GM21423 (cell line): ENCODE measurements around the gene UQCC2.
A peak's percentile ranks its signal among the peaks of the same experiment; 100 is the strongest.

ENCODE experiments used
- ATAC-seq: cut with Tn5 transposase; IDR thresholded peaks from one replicate; pipeline ENCODE4 v1.9.1; 2021; ENCODE audit warnings: mild to moderate bottlenecking, moderate library complexity; ENCODE audit not compliant: unreplicated experiment

UQCC2 gene

GRCh38 chr6:33711140-33712129 lies at the start of gene UQCC2:
Gene UQCC2 (minus strand): TSS chr6:33711700. CDS start chr6:33711686, 14 bp downstream.
- ATAC-seq = peak; percentile 85

DNA sequence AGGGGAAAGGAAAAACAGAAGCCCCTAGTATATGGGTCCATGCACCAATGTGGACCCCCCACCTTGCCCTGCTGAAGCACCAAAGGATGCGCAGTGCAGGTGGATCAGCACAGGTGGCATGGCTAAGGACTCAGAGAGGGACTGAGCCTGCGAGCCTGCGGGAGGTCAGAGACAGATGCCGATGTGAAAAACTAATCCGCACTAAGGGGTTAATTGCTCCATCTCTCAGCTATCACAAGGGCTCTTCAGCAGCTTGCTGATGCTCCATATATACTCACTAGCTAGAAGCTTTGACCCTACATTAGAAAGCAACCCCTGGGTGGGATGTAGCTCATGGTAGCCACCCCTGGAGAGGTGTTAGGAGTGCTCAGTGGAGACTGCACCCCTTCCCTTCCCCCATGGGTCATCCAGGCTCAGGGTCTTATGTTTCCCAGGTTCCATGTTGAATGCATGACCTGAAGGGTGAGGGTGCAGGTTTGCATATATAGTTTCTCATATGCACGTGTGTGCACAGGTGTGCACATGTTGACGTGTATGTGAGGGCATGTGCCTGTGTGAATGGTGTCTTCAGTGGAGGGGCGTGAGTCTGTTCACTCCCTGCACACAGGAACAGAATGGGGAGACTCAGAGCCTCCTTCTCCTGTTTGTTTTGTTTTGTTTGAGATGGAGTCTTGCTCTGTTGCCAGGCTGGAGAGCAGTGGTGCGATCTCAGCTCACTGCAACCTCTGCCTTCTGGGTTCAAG lies 48.6 kb upstream of the UQCC2 start:
- no peak for ATAC-seq

DNA sequence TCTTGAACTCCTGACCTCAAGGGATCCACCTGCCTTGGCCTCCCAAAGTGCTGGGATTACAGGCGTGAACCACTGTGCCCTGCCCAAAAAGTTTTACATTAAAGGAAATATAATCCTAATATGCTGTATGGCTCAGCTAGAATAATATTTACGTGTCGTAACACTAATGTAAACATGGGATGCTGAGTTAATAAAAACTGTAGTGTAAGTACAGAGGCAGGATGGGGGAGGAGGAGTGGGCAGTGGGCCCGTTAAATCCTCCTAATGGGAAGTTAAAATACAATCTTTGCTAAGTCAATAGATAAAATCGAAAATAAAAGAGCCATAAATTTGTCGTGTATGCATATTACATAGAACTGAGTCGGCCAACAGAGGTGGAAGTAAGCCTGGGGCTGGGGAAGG lies 47.3 kb upstream of the UQCC2 start:
- ATAC-seq = no peak

GRCh38 chr6:33757906-33758305 lies 46.4 kb upstream of the UQCC2 start:
- no peak for ATAC-seq

- ATAC-seq = no peak
These were observed 45.6 kb upstream of the UQCC2 start for GRCh38 chr6:33757113-33757512.

GRCh38 chr6:33756211-33756954 lies 44.9 kb upstream of the UQCC2 start:
- no peak for ATAC-seq

GRCh38 chr6:33755070-33755869 lies 43.8 kb upstream of the UQCC2 start:
- ATAC-seq = no peak

GRCh38 chr6:33754222-33754621 lies 42.7 kb upstream of the UQCC2 start:
- ATAC-seq = no peak

GRCh38 chr6:33752646-33753015 lies 41.1 kb upstream of the UQCC2 start:
- no peak for ATAC-seq

DNA sequence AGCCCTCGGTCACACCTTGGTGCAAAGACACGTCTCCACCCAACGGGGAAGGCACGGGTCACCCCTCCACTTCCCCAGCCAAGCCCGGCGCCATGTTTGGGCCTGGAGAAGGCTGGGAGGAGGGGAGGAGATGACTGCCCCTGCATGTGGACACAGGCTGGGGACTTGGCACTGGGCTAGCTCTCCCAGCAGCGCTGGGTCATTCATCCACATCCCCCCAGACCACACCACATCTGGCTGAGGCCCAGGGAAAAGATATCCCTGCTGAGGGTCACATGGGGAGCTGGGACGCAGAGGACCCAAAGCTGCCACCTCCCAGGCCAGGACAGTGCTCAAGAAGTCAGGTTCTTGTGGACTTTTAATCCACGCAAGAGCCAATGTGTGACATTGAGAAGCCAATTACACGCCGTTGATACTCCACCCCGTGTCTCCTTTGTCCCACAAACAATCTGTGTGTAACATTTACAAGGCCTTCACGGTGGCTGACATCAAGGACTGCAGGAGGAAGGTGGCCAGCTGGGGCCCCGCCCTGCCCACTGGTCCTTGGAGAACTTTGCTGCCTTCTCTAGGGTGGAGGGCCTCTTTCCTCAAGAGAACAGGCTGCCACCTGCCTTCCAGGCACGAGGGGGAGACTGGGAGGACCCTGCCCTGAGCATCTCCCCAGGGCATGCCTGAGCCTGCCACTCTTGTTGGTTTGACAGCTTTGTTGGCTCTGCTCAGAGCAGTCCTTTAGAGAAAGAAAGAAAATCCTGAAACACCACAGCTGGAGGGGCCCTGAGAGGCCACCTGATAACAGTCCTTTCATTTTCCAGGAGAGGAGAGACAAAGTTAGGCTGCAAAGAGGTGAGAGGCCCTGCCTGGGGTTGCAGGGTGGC lies 40.5 kb upstream of the UQCC2 start:
- ATAC-seq = no peak

GRCh38 chr6:33750244-33750991 lies 38.9 kb upstream of the UQCC2 start:
- ATAC-seq = no peak

- no peak for ATAC-seq
These were observed 37.9 kb upstream of the UQCC2 start for GRCh38 chr6:33749401-33749800.

DNA sequence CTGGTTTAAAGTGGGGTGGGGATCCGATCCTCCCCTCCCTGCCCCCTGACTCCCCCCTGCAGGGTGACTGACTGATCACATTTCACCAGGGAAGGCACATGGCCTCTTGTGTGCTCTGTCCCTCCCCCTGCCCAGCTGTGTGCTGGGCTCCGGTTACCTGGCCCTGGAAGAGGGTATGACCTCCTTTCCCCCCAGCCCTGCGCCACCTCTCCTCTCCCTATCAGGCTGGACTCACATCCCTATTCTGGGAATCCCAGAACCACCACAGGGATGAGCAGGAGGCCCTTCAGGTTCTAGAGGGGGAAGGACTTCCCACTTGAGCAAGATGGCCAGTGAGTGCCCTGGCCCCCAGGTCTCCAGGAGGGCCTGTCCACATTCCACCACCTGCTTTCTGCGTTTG lies 37.3 kb upstream of the UQCC2 start:
- ATAC-seq = no peak

DNA sequence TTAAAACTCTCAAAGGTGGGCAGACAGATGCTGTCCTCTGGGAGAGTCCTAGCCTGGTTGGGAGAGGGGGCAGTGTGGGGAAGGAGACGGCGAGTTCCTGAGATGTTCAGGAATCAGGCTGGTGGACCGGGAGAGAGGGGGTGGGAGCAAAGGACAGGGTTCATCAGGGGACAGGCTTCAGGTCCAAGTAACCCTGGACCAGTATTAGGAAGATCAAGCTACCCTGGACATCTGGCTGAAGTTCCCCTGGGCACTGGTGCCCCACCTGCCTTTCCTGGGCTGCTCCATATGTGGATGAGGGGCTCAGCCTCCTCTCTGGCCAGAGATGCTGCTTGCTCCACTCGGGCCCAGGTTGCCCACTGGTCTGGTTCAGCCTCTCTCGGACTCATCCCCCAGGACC lies 36.3 kb upstream of the UQCC2 start:
- no peak for ATAC-seq

- no peak for ATAC-seq
These were observed 35.2 kb upstream of the UQCC2 start, which contains the start of gene IP6K3 for GRCh38 chr6:33746651-33747100. Gene IP6K3 (minus strand): TSS chr6:33746905. CDS start chr6:33735476, 11,429 bp downstream.

GRCh38 chr6:33746036-33746600 lies 34.6 kb upstream of the UQCC2 start:
- no peak for ATAC-seq

DNA sequence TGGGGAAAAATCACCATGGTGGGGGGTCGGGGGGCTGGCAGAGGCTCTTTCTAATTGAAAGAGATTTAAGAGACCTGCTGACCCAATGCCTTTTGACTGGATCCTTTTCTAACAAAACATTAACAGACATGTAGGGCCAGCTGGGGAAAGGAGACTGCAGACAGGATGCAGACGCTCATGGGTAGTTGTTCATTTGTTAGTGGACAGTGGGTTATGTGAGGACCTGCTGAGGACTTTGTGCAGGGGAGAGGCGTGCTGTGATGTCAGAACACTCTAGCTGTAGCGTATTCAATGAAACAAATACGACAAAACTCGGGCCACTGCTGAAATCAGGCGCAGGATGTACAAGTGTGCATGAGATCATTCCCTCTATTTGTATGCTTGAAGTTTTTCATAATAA lies 34.0 kb upstream of the UQCC2 start:
- ATAC-seq = no peak

DNA sequence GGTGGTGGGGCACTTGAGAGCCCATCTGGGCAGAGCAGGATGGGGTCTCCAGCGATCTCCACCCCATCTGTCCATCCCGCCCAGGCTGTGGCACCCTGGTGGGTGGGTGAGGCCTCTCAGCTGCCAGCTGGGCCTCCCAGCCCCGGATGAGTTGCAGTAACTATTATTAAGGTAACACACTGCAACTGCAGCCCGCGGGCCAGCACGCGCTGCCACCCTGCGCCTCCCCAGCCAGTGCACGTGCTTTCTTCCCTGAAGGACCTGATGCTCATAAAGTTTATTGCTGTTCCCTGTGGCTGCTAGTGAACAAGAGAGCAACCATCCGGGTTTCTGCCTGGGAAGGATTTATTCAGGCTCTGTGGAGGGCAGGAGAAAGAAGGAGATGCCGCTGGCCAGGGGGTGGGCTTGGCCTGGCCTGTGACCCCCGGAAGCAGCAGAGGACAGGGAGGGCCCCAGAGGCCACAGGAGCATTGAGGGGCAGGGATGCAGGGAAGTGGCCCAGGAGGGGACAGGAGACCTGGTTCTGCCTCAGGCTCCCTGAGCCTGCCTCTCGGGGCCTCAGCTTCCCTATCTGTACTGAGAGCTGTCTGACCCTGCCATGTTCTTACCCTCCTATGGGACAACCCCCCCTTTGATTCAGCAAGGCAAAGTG lies 33.5 kb upstream of the UQCC2 start:
- no peak for ATAC-seq
